ENCODE measurements around the gene ZC3H10.
"Not testable (repeated sequence)": the region's sequence is repeated elsewhere in the genome, so short reads cannot be mapped to it uniquely, and the experiment has no call there.

ZC3H10 gene

GRCh38 chr12:56154818-56155217, 36.8 kb downstream of the ZC3H10 start:
- DNase-seq (ENCODE audit: low spot score) = no peak

GRCh38 chr12:56155256-56155845, 37.3 kb downstream of the ZC3H10 start:
- no peak for DNase-seq (ENCODE audit: low spot score)

DNA sequence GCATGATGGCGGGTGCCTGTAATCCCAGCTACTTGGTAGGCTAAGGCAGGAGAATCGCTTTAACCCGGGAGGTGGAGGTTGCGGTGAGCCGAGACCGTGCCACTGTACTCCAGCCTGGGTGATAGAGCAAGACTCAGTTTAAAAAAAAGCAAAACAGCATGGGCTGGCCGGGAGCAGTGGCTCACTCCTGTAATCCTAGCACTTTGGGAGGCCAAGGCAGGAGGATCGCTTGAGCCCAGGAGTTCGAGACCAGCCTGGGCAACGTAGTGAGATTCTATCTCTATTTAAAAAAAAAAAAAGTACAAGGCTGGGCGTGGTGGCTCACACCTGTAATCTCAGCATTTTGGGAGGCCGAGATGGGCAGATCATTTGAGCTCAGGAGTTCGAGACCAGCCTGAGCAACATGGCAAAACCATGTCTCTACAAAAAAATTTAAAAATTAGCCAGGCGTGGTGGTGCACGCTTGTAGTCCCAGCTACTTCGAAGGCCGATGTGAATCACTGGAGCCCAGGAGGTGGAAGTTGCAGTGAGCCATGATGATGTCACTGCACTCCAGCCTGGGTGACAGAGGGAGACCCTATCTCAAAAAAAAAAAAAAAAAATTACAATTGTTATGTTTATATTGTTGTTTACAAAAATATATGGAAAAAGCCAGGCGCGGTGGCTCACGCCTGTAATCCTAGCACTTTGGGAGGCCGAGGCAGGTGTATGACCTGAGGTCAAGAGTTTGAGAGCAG, 38.6 kb downstream of the ZC3H10 start:
- not testable (repeated sequence) for DNase-seq (ENCODE audit: low spot score)

DNA sequence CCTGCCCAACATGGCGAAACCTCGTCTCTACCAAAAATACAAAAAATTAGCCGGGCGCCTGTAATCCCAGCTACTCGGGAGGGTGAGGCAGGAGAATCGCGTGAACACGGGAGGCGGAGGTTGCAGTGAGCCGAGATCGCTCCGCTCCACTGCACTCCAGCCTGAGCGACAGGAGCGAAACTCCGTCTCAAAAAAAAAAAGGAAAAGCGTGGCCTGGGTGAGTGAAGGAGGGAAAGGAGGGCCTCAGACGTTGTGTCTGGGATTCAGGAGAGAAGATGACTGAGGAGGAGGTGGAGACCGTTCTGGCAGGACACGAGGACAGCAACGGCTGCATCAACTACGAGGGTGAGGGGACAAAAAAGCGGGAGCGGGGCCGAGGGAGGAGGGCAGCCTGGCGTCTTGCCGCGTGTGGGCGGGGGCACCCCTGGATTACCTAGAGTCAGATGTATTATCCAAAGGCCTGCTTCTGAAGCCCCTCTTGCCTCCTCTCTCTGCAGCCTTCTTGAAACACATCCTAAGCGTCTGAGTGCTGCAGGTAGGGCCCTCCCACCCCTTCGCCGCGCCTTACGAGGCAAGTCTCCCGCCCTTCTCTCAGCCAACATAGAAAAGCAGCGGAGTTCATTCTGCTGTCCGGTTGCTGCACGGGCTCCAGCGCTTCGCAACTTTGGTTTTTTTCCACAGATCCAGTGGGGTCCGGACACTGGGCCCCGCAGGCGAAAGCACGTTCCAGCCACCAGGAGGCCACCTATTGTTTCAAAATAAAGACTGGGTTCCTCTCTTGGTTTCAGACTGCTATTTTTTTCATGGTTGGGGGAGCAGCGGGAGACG, 39.3 kb downstream of the ZC3H10 start:
- no peak for DNase-seq (ENCODE audit: low spot score)

DNA sequence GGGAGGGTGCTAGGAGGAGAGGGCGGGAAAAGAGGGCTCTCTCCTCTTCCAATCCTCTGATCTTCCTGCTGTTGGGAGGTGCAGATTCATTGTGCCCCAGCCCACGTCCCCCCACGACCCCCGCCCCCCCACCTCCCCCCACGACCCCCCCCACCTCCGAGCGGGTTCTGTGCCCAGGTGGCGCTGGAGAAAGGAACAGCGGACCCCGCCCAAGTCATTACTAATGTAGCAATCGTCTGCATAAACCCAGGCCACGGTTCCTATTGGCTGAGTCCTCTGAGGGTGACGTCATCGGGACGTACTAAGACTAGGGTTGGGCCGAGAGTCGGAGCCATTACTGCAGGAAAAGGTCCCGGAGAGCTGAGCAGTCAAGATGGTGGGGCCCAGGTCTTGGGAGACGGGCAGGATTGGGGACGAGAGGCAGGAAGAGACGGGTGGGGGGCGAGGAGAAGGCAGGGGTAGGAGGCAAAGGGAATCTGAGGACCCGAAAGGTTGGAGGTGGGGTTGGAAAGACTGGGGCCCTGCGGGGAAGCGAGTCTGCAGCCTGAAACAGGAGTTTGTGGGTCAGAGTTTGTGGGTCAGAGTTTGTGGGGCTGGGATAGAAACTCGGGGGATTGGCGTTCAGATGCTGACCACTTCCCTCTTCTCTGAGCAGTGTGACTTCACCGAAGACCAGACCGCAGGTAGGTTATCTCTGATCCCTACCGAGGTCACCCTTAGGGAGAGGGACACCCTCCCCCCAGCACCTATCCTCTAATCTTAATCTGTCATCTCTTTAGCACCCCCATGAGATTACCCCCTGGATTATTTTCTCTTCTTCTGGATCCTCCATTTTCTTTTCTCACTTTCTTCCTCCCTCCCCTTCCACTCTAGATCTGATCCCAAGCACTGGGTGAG, 40.2 kb downstream of the ZC3H10 start, which contains the start of gene MYL6:
Gene MYL6 (plus strand): TSS at position 331 of the 897 bp plus-strand sequence. CDS start 43 bp downstream, at position 374.
- peak; percentile 97 for DNase-seq (ENCODE audit: low spot score)

GRCh38 chr12:56158926-56159461, 40.9 kb downstream of the ZC3H10 start:
- peak; percentile 70 for DNase-seq (ENCODE audit: low spot score)

DNA sequence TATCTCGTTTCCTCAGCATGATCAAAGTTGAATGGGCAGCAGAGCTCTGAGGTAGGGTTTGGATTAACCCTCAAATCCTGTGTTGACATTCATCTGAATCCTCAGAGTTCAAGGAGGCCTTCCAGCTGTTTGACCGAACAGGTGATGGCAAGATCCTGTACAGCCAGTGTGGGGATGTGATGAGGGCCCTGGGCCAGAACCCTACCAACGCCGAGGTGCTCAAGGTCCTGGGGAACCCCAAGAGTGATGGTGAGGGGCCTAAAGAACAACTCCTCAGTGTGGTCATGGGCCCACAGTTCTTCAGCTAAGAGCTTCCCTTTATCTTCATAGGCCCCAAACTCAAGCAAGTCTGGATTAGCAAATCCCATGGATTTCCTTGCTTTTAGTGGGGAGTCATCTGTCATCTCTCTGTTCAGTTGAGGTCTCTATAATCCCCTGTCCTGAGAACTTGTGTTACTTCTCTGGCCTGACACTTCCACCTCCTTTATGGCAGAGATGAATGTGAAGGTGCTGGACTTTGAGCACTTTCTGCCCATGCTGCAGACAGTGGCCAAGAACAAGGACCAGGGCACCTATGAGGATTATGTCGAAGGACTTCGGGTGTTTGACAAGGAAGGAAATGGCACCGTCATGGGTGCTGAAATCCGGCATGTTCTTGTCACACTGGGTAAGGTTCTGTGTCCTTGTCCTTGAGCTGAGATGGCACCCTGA, 41.6 kb downstream of the ZC3H10 start:
- DNase-seq (ENCODE audit: low spot score) = no peak

DNA sequence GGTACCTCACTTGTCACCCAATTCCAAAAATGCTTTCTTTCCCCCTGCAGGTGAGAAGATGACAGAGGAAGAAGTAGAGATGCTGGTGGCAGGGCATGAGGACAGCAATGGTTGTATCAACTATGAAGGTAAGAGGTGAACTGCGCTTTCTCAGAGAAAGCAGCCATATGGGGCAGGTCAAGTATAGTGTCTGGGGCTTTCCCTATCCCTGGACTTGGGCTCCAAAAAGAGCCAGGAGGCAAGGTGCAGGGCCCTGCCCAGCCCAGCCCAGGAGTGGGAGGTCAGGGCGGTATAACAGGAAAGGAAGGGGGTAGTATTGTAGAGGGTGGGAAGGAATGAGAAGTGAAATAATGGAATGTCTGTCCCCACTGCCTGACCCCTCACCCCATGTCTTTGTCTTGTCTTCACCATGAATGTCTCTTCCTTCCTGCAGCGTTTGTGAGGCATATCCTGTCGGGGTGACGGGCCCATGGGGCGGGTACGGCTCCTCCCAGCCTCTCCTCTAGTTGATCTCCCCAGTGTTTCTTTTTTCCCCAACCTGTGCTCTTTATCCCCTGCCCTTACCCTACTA, 42.2 kb downstream of the ZC3H10 start:
- DNase-seq (ENCODE audit: low spot score) = no peak

DNA sequence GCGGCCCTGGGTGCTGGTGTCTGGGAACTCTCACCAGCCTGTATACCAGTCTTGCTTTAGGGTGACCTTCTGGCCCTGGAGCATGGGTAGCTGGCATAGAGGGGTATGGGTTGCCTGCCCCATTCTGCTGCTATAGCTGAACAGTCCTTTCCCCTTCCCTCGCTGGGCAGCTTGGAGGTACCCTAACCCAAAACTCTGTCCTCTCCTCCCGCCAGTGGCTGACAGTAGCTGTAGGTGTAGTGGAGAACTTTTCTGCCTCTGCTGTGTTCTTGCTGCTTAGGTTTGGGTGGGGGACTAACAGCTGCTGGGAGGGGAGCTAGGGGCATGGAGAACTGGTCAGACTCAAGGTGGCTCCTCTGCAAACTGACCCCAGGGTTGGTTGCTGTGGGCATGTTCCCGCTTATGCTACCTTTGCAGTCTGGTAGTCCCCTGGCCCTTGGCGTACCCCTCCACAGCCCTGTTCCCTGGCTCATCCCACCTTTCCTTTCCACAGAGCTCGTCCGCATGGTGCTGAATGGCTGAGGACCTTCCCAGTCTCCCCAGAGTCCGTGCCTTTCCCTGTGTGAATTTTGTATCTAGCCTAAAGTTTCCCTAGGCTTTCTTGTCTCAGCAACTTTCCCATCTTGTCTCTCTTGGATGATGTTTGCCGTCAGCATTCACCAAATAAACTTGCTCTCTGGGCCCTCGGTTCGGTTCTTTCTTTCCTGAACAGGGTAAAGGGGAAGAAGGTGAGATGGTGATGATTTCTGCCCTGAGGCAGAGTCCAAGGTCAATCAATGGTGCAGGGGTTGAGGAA, 43.0 kb downstream of the ZC3H10 start:
- DNase-seq (ENCODE audit: low spot score) = no peak

DNA sequence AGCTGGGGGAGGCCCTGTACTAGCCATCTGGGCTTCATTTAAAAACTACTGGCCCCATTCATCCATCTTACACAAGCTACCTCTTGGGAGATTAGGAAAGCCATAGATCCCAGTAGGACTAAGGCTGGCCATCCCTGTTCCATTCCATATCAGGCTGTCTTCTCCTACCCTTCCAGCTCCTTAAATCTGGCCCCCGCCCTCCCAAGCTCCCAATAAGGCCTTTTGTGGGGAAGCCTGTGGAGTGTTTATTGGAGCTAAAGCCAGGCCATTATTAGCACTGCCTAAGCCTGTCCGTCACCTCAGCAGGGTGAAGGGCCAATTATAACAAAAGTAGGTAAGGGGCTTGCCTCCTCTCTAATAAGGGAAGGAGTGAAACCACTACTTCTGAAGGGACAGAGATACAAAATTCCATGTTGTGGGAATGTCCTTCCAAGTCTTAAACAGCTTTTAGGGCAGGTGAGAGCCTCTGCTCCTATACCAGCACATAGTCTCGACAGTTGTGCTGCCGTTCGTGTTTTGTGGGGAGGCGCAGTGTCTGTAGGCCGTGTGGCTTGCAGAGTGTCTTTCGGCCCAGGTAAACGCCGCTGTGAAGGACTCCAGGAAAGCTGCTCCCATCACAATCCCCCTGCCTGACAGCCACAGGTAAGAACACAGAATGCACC, 43.8 kb downstream of the ZC3H10 start:
- no peak for DNase-seq (ENCODE audit: low spot score)

DNA sequence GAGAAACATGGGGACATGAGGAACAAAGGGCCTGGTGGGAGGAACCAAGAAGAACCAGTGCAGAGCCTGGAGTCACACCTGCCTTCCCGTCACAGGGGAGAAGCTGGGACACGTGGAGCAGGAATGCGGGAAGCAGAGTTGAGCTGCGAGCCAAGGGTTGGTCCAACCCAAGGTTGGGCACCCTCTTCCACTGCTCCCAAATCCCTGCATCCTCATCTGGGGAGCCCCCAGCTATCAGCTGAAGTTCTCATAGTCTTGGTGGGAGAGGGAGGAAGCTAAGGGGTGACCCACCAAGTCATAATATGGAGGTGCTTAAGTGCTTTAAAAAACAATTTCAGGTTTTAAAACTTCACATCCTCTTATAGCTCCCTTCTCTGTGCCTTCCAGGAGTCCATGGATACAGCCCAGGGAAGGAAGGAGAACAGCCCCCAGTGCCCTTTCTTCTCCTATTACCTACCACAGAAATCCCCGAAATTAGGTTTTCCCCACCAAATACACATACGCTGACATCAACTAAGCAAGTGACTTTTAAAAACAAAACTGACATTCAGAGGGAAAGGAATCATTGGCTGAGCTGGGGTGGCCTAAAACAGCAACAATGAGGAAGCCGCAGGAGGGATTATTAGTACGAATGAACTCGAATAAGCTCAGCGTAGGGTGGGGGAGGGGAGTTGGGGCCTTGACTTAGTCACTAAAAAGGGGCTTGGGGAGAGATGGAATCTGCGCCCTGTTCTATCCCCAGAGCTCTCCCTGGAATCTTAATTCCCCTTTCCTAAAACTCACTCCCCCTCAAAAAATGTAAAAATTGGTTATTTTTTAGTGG, 44.6 kb downstream of the ZC3H10 start:
- DNase-seq (ENCODE audit: low spot score) = no peak

DNA sequence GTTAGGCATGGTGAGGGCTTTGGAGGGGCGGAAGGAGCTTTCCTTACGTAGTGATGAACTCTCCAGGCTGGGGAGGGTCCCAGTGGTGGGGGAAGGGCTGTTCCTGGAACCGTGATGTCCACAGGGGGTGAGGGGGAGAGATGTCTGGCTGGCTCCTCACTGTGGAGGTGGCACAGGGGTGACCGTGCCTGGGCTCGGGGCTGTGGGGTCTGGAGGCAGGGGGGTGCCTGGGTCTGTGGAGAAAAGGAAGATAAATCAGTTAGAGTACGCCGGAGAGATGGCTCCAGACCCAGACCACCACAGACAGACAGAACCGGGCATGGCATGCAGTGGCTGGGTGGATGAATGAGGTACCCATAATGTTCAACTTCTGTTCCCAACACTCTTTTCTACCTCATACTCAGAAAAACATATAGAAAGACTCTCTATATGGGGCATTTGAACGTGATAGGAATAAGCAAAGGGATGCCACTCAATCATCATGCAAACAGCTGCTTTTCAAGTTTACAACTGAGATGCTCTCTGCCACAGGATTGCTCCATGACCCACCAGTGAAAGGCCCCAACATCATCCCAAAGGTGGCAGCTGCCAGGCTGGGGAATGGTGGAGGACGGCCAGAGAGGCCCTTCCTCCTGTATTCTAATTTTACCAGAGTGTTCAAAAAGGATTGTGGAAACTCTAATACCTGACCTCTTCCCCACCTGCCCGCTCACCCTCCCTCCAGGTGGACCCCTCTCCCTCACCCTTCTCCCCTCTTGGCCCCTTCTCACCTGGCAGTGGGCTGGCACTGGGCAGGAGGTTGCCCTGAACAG, 45.7 kb downstream of the ZC3H10 start:
- no peak for DNase-seq (ENCODE audit: low spot score)

DNA sequence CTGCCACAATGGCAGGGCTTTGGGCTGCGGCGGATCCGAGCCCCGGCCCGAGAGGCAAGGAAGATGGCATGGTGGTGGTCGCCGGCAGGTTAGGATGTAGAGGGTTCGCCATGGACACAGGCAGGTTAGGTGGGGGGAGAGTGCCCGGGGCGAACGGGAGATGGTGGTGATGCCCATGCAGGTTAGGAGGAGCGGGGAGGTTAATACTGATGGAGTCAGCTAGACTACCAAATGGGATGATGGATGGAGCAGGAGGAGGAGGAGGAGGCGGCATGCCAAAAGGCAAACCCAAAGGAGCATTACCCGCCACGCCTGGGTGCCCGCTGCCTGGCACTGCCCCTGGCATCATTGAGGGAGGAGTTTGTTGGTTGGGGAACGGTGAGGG, 46.3 kb downstream of the ZC3H10 start:
- no peak for DNase-seq (ENCODE audit: low spot score)

DNA sequence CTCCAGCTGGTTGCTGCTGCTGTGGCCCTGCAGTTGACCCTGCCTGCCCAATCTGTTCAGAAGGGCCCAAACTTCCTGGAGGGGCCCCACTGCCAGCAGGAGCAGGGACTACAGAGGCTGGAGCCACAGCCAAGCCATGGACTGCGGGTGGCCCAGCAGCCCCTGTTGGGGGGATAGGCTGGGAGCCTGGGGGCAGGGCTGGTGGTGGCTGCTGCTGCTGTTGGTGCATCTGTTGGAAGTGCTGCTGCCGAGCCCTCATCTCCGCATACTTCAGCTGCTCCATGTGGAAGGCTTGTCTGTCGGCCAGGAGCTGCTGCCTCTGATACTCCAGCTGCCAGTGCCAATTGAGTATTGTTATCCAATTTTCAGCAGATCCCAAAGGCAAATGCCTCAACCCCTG, 47.3 kb downstream of the ZC3H10 start:
- no peak for DNase-seq (ENCODE audit: low spot score)

- DNase-seq (ENCODE audit: low spot score) = no peak
These were observed 51.2 kb downstream of the ZC3H10 start for GRCh38 chr12:56169229-56169759.

- no peak for DNase-seq (ENCODE audit: low spot score)
These were observed 54.8 kb downstream of the ZC3H10 start for GRCh38 chr12:56172839-56173238.
